Upper lobe of right lung (tissue), 1 donor: ENCODE data around the gene SNX22. TPM values are rescaled to one million over a fixed set of nuclear protein-coding genes. Genes with fewer than 3 reads are reported as not detected.
"Not testable (repeated sequence)": the region's sequence is repeated elsewhere in the genome, so short reads cannot be mapped to it uniquely, and the experiment has no call there.

Experiments used
- ATAC-seq: fragments of 200-7000 bp; cut with Tn5 transposase; one replicate; pipeline ENCODE4 v1.9.1; 2020; ENCODE audit warnings: mild to moderate bottlenecking, moderate library complexity
- DNase-seq: peaks from one replicate; pipeline ENCODE4 v3.0.0-alpha.2; 2020
- H3K27ac ChIP-seq: fragments of 200-600 bp; one replicate; pipeline ENCODE4 v1.8.0; 2022
- H3K27me3 ChIP-seq: fragments of 200-600 bp; one replicate; pipeline ENCODE4 v1.8.0; 2022; ENCODE audit warnings: mild to moderate bottlenecking
- H3K36me3 ChIP-seq: fragments of 200-600 bp; one replicate; pipeline ENCODE4 v1.8.0; 2022
- H3K4me1 ChIP-seq: fragments of 200-600 bp; one replicate; pipeline ENCODE4 v1.8.0; 2022
- H3K4me3 ChIP-seq: fragments of 200-600 bp; one replicate; pipeline ENCODE4 v1.8.0; 2022; ENCODE audit warnings: mild to moderate bottlenecking
- H3K9me3 ChIP-seq: fragments of 200-600 bp; one replicate; pipeline ENCODE4 v1.8.0; 2022
- CTCF ChIP-seq: fragments of 200-600 bp; IDR thresholded peaks from one replicate; pipeline ENCODE4 v1.8.0; 2022; ENCODE audit warnings: antibody characterized with exemption
- intact Hi-C: fragments of 100-400 bp; cut with DNase I; formaldehyde crosslinking; loops from one replicate; pipeline ENCODE4 v1.11.0; 2022
- long read RNA-seq: library from polyadenylated mRNA; unstranded; transcript quantifications from one replicate; pipeline ENCODE4 v2.0.0, GENCODE V29; 2021
- total RNA-seq: library from RNA; stranded (reverse); fragmentation: NEBNext Ultra II Directional; extraction: Animal tissue kit (Norgen Biotek cat#: 25700); gene quantifications from one replicate; pipeline ENCODE4 v1.2.1, GENCODE V29; 2021
- donor health status: DM: no; HTN: yes; CAD: no; lungs with severe emphysema.

The SNX22 gene
- total RNA-seq = 28.3 TPM
- long read RNA-seq, partial matches to known transcripts = 0 of 7 reads
- long read RNA-seq, other reads (novel, unspliced or antisense) = 6 of 7 reads

- ATAC-seq (peak; percentile 12), DNase-seq (peak; percentile 78)
- peak within 1 kb of the TSS; percentile 53 for H3K4me3 ChIP-seq
- H3K9me3 ChIP-seq = no peaks in the 10 kb centered on the region
- peaks cover 13% of the 10 kb centered on the region for H3K4me1 ChIP-seq
- peaks cover 18% of the 10 kb centered on the region for H3K27me3 ChIP-seq
- TF ChIP-seq CTCF = no peak
- H3K27ac ChIP-seq = no peak within 1 kb of the TSS
- intact Hi-C loops = no loop called here
- peaks cover 31% of the 10 kb centered on the region for H3K36me3 ChIP-seq
Observed at GRCh38 chr15:64151727-64152506, at the start of gene SNX22. Gene SNX22 (plus strand): TSS chr15:64151731. CDS start chr15:64151776, 45 bp downstream.

- Histone ChIP-seq H3K9me3 (no peaks in the 10 kb centered on the region), H3K4me3 (no peak overlapping the region), H3K27ac (no peak overlapping the region), H3K27me3 (no peaks in the 10 kb centered on the region), H3K36me3 (no peaks in the 10 kb centered on the region), H3K4me1 (peaks cover 62% of the 10 kb centered on the region)
- ATAC-seq (no peak), DNase-seq (no peak)
- intact Hi-C loops = no loop called here
- TF ChIP-seq CTCF = no peak
Observed at GRCh38 chr15:64102497-64102896, 49.0 kb upstream of the SNX22 start.

- ATAC-seq = peak; percentile 75
- peak overlapping the region; percentile 67 for H3K27ac ChIP-seq
Observed at GRCh38 chr15:64105113-64105704, 46.3 kb upstream of the SNX22 start.

GRCh38 chr15:64107337-64107736 is 44.2 kb upstream of the SNX22 start:
- peaks cover 54% of the 10 kb centered on the region for H3K4me1 ChIP-seq
- H3K36me3 ChIP-seq = peaks cover under 1% of the 10 kb centered on the region
- no peaks in the 10 kb centered on the region for H3K27me3 ChIP-seq
- no peak overlapping the region for H3K4me3 ChIP-seq
- no peak overlapping the region for H3K27ac ChIP-seq
- intact Hi-C loops = no loop called here
- no peak for DNase-seq
- H3K9me3 ChIP-seq = no peaks in the 10 kb centered on the region
- ATAC-seq = peak; percentile 45
- TF ChIP-seq CTCF = no peak

More at GRCh38 chr15:64105113-64105704, 46.3 kb upstream of the SNX22 start:
- H3K4me1 ChIP-seq = peaks cover 39% of the 10 kb centered on the region
- no peaks in the 10 kb centered on the region for H3K36me3 ChIP-seq
- no peak for TF ChIP-seq CTCF
- no peak for DNase-seq
- no peaks in the 10 kb centered on the region for H3K27me3 ChIP-seq
- intact Hi-C loops = no loop called here
- no peak overlapping the region for H3K4me3 ChIP-seq
- no peaks in the 10 kb centered on the region for H3K9me3 ChIP-seq

- intact Hi-C loops, ATAC-seq, H3K4me3 ChIP-seq, H3K9me3 ChIP-seq, H3K27me3 ChIP-seq, H3K27ac ChIP-seq, DNase-seq: not testable (repeated sequence)
- H3K36me3 ChIP-seq = peaks cover 29% of the 10 kb centered on the region
- H3K4me1 ChIP-seq = peaks cover 53% of the 10 kb centered on the region
Observed at GRCh38 chr15:64110108-64110701, 41.3 kb upstream of the SNX22 start.
